Liver (tissue), 9 donors: ENCODE data around the gene BRD8. TPM values are rescaled to one million over a fixed set of nuclear protein-coding genes. Genes with fewer than 3 reads are reported as not detected.

Experiments
- DNase-seq: peaks from one replicate; pipeline ENCODE4 v3.0.0-alpha.2; 2017; ENCODE audit warnings: low spot score
- H3K27ac ChIP-seq, 2 donors: one replicate each; pipeline ENCODE4 v1.7.0; 2013; ENCODE audit warnings: inconsistent platforms in 2 of 2, low read length in 2 of 2, control low read depth in 1 of 2, low read depth in 1 of 2, mild to moderate bottlenecking in 1 of 2
- H3K27me3 ChIP-seq, 4 donors: one replicate each; pipeline versions ENCODE4 v1.6.1 to v1.7.0; 2013; ENCODE audit warnings: low read length in 3 of 4, inconsistent platforms in 1 of 4, mild to moderate bottlenecking in 1 of 4, moderate library complexity in 1 of 4; ENCODE audit not compliant: control insufficient read depth in 4 of 4, insufficient read depth in 4 of 4
- H3K36me3 ChIP-seq, 4 donors: one replicate each; pipeline versions ENCODE4 v1.6.1 to v1.7.0; 2013; ENCODE audit warnings: low read length in 3 of 4, mild to moderate bottlenecking in 3 of 4, low read depth in 1 of 4, moderate library complexity in 1 of 4; ENCODE audit not compliant: control insufficient read depth in 4 of 4, insufficient read depth in 3 of 4
- H3K4me1 ChIP-seq, 4 donors: one replicate each; pipeline versions ENCODE4 v1.6.1 to v1.7.0; 2013; ENCODE audit warnings: low read length in 3 of 4, mild to moderate bottlenecking in 3 of 4, moderate library complexity in 1 of 4; ENCODE audit not compliant: control insufficient read depth in 4 of 4, insufficient read depth in 4 of 4
- H3K4me3 ChIP-seq, 3 donors: one replicate each; pipeline versions ENCODE4 v1.6.1 to v1.7.0; 2013; ENCODE audit warnings: low read length in 3 of 3, control low read depth in 1 of 3, low read depth in 1 of 3, mild to moderate bottlenecking in 1 of 3
- H3K9ac ChIP-seq, 2 donors: one replicate each; pipeline ENCODE4 v1.7.0; 2013; ENCODE audit warnings: low read length in 2 of 2, mild to moderate bottlenecking in 2 of 2, moderate library complexity in 2 of 2, control low read depth in 1 of 2, low read depth in 1 of 2
- H3K9me3 ChIP-seq, 4 donors: one replicate each; pipeline versions ENCODE4 v1.6.1 to v1.7.0; 2013; ENCODE audit warnings: low read length in 3 of 4; ENCODE audit not compliant: control insufficient read depth in 4 of 4
- CTCF ChIP-seq: fragments of 150-350 bp; IDR thresholded peaks from 2 replicates; pipeline ENCODE4 v1.5.1; 2017; ENCODE audit warnings: improper control_type of control experiment, low read depth, low read length; ENCODE audit not compliant: missing input control
- EGR1 ChIP-seq, 2 donors: IDR thresholded peaks; 2 replicates each; pipeline ENCODE4 v1.6.1; 2016 to 2018; ENCODE audit warnings: antibody characterized with exemption in 2 of 2, low read depth in 2 of 2
- FOXA1 ChIP-seq: IDR thresholded peaks from 2 replicates; pipeline ENCODE4 v1.6.1; 2016; ENCODE audit warnings: antibody characterized with exemption
- FOXA2 ChIP-seq: IDR thresholded peaks from 2 replicates; pipeline ENCODE4 v1.6.1; 2016; ENCODE audit warnings: antibody characterized with exemption
- GABPA ChIP-seq, 2 donors: IDR thresholded peaks in 1 of 2; conservative IDR thresholded peaks in 1 of 2; 2 replicates each; pipeline ENCODE4 v1.6.1; 2016; ENCODE audit warnings: antibody characterized with exemption in 2 of 2, mild to moderate bottlenecking in 1 of 2, moderate library complexity in 1 of 2
- HNF4A ChIP-seq, 2 donors: conservative IDR thresholded peaks; 2 replicates each; pipeline ENCODE4 v1.6.1; 2016; ENCODE audit warnings: antibody characterized with exemption in 2 of 2, mild to moderate bottlenecking in 2 of 2
- HNF4G ChIP-seq: IDR thresholded peaks from 2 replicates; pipeline ENCODE4 v1.6.1; 2016; ENCODE audit warnings: antibody characterized with exemption
- JUND ChIP-seq, 2 donors: IDR thresholded peaks; 2 replicates each; pipeline ENCODE4 v1.6.1; 2016; ENCODE audit warnings: antibody characterized with exemption in 2 of 2
- MAX ChIP-seq: IDR thresholded peaks from 2 replicates; pipeline ENCODE4 v1.6.1; 2016; ENCODE audit warnings: antibody characterized with exemption
- NR2F2 ChIP-seq: IDR thresholded peaks from 2 replicates; pipeline ENCODE4 v1.6.1; 2016; ENCODE audit warnings: antibody characterized with exemption
- RAD21 ChIP-seq, 2 donors: IDR thresholded peaks; 2 replicates each; pipeline ENCODE4 v1.6.1; 2016; ENCODE audit warnings: antibody characterized with exemption in 2 of 2, mild to moderate bottlenecking in 2 of 2
- REST ChIP-seq: IDR thresholded peaks from 2 replicates; pipeline ENCODE4 v1.6.1; 2016; ENCODE audit warnings: antibody characterized with exemption, mild to moderate bottlenecking
- RXRA ChIP-seq, 2 donors: IDR thresholded peaks; 2 replicates each; pipeline ENCODE4 v1.6.1; 2017 to 2018; ENCODE audit warnings: antibody characterized with exemption in 2 of 2, mild to moderate bottlenecking in 1 of 2
- SP1 ChIP-seq: IDR thresholded peaks from 2 replicates; pipeline ENCODE4 v1.6.1; 2018; ENCODE audit warnings: antibody characterized with exemption, mild to moderate bottlenecking
- TAF1 ChIP-seq: conservative IDR thresholded peaks from 2 replicates; pipeline ENCODE4 v1.6.1; 2016; ENCODE audit warnings: antibody characterized with exemption, mild to moderate bottlenecking
- YY1 ChIP-seq: IDR thresholded peaks from 2 replicates; pipeline ENCODE4 v1.6.1; 2016; ENCODE audit warnings: antibody characterized with exemption, mild to moderate bottlenecking
- ZBTB33 ChIP-seq: IDR thresholded peaks from 2 replicates; pipeline ENCODE4 v1.6.1; 2016; ENCODE audit warnings: antibody characterized with exemption
- WGBS: extraction: QIAGEN DNeasy Blood & Tissue Kit; methylation state at CpG from one replicate; pipeline ENCODE4 v1.1.7; 2013; 5-methylcytosine and 5-hydroxymethylcytosine counted together
- polyA plus RNA-seq, 2 donors: library from polyadenylated mRNA; stranded (reverse) in 1 of 2; unstranded in 1 of 2; fragments of 200-250 nt in 1 of 2; fragments of >200 nt in 1 of 2; fragmentation: Nextera tagmentation in 1 of 2; extraction: Ambion mirVana in 1 of 2; gene quantifications; one replicate each; pipeline versions ENCODE4 v1.2.1 to v1.2.3, GENCODE V29; 2013 to 2015
- total RNA-seq, 2 donors: library from RNA; depleted of rRNA; stranded (reverse); fragments of >200 nt; gene quantifications; one replicate each; pipeline ENCODE4 v1.2.3, GENCODE V29; 2014
- TF ChIP-seq, protein P1 (sequence below): IDR thresholded peaks from 2 replicates; pipeline ENCODE4 v1.6.1; 2016; ENCODE audit warnings: antibody characterized with exemption
- donor health status: healthy.
- donor health status: healthy.
- donor health status: healthy.
- donor health status: healthy.
- donor health status: healthy.

Gene BRD8
- total and polyA plus RNA-seq, 4 donors, result 14.8 to 34.5 (median 29.6) TPM

- TF ChIP-seq MAX (no peak), RAD21 (IDR thresholded peaks at IDR 0.05) (no peak), JUND (IDR thresholded peaks at IDR 0.05) (no peak), HNF4A (conservative IDR thresholded peaks at IDR 0.05) (no peak), ZBTB33 (no peak), CTCF (no peak), GABPA (IDR thresholded peaks at IDR 0.05 in 1 of 2, conservative IDR thresholded peaks at IDR 0.05 in 1 of 2) (no peak), FOXA2 (no peak), REST (no peak), SP1 (no peak), RXRA (IDR thresholded peaks at IDR 0.05) (no peak), NR2F2 (no peak), FOXA1 (no peak), HNF4G (no peak), EGR1 (IDR thresholded peaks at IDR 0.05; ENCODE audit: low read depth in 2 of 2) (no peak), TAF1 (no peak), YY1 (no peak)
- TF ChIP-seq, protein P1, sequence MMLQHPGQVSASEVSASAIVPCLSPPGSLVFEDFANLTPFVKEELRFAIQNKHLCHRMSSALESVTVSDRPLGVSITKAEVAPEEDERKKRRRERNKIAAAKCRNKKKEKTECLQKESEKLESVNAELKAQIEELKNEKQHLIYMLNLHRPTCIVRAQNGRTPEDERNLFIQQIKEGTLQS, result no peak
- WGBS, result 51% methylated on average over 1 of the region's 1 CpG
- no peak overlapping the region for H3K4me3 ChIP-seq
These were observed 66.5 kb downstream of the BRD8 start for GRCh38 chr5:138111937-138112336.

More at GRCh38 chr5:138111937-138112336, 66.5 kb downstream of the BRD8 start:
- H3K36me3 ChIP-seq, result no peaks in the 10 kb centered on the region
- DNase-seq, result no peak
- H3K4me1 ChIP-seq, result no peaks in the 10 kb centered on the region
- H3K9me3 ChIP-seq, result no peaks in the 10 kb centered on the region
- H3K27ac ChIP-seq, result no peak overlapping the region
- no peak overlapping the region for H3K9ac ChIP-seq
- no peaks in the 10 kb centered on the region for H3K27me3 ChIP-seq
